Activated CD8-positive, alpha-beta memory T cell treated with anti-CD3 and anti-CD28 coated beads for 1 hour (primary cell): ENCODE results near the gene SOS1.

ENCODE experiments used
- DNase-seq, 2 donors: peaks; one replicate each; pipeline ENCODE4 v3.0.0-alpha.2; 2020; ENCODE audit warnings: low read depth in 1 of 2; ENCODE audit errors: extremely low read depth in 1 of 2

SOS1 gene

DNA sequence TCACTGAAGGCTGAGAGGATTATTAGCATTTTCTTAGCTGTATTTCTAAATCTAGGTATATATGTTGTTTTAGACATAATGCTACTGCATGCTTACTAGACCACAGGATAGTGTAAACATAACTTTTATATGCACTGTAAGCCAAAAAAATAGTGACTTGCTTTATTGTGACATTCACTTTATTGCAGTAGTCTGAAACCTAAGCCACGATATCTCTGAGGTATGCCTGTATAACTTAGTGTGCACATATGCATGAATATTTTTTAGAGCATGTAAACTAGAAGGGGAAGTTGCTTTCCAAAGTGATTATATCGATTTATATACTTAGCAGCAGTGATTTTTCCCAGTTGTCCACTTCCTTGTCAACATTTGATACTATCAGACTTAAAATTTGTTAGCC lies 81.8 kb downstream of the SOS1 start:
- no peak for DNase-seq

- no peak for DNase-seq
Observed at GRCh38 chr2:39033980-39034379, 86.9 kb downstream of the SOS1 start.

DNA sequence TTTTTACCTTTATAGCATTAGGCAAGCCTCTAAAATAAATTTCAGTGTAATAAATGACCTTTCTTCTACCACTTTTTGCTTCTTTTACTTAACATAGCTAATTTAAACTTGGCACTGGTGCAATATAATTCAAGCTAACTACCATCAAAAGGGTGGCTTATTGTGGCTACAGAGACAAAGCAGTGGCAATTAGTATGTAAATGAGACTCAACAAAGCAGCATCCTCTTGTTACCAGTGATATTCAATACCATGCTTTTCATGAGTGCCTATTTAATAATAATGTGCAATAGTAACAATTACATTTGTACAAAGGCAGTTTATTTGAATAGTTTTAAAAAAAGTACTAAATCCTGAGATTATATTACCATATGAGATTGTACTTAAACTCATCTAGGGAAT lies 93.4 kb downstream of the SOS1 start:
- no peak for DNase-seq

GRCh38 chr2:39024833-39025232 lies 96.0 kb downstream of the SOS1 start:
- DNase-seq = no peak

- DNase-seq = no peak
Observed at GRCh38 chr2:39023649-39024048, 97.2 kb downstream of the SOS1 start.

GRCh38 chr2:39022642-39023235 lies 98.1 kb downstream of the SOS1 start:
- no peak for DNase-seq

DNA sequence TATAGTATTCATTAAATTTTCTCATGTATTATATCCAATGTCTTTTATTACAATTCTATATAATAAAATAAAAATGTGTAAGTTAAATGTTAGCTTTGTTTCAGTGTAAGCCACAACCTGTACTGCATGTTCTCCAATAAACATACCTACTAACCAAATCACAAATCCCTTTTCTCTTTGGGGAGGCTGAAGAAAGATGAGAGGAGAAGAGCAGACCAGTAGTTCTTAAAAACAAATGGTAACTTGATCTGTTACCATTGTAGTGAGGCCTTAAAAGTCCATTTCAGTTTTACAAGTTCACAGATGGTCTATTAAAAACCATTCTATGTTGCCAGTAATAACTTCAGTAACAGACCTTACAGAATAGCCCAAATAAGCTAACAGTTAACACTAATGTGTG lies 100.5 kb downstream of the SOS1 start:
- no peak for DNase-seq

- DNase-seq = no peak
Observed at GRCh38 chr2:39018638-39019037, 102.2 kb downstream of the SOS1 start.

DNA sequence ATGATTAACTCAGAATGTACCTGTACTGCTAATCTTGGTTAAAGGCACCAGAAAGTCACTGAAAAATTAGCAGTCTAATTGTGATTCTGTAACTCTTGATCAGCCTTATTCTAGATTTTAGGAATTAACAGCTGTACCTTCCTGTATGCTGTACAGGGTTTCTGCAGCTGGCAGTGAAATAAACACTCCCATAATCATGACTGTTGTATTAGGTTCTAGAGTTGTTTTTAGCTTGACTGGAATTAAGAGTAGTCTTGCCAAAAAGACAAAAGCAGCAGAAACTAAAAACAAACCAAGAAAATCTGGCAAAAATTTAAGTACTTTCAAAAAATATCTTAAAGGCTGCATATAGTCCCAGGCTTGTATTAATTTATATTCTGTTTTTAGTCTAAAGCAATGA lies 103.5 kb downstream of the SOS1 start:
- no peak for DNase-seq

- DNase-seq = no peak
Observed at GRCh38 chr2:39015424-39015823, 105.4 kb downstream of the SOS1 start.

GRCh38 chr2:39013871-39014270 lies 107.0 kb downstream of the SOS1 start:
- no peak for DNase-seq

DNA sequence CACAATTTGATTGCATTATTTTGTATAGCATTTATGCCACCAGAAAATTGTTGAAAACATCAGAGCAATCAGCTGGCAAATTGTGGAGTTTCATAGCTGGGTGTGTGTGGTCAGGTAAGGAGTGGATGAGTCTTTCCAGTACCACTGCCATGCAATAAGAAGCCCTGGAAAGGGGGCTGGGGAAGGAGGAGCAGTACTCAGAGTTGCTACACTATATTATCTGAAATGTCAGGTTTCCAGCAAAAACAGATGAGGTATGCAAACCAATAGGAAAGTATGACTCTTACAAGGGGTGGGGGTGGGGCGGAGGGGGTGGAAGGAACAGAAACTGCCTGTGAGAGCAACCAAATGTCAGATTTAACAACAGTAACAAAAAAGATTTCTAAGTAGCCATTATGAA lies 112.2 kb downstream of the SOS1 start:
- no peak for DNase-seq

DNA sequence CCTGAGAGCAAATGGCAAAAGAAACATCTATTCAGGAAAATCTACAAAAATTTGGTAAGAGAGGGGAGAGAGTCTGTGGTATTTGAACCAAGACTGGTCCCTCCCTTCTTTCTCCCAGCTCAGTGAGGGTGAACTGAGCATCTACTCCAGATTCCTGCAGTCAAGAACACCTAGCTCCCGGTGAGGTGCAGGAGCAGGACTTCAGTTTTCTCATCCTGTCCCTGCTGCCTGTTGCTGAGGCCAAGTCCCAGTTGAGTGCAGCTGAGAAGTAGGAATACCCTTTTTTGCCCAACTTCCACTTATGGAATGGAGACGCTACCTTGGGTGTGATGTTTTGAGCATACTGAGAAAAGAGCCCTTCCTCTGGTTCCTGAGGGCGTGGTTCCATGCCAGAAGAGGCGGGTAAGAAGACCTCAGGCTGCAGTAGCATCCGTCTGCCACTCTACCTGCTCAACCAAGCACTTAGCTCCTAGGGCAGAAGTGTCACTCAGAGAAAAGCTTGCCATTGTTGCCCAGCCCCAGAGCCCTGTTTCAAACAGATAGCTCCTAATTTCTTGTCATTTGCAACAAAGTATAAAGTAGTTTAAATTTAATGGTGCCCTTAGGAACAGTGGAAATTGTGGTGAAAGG lies 112.9 kb downstream of the SOS1 start:
- no peak for DNase-seq

- no peak for DNase-seq
Observed at GRCh38 chr2:39000552-39000951, 120.3 kb downstream of the SOS1 start.

DNA sequence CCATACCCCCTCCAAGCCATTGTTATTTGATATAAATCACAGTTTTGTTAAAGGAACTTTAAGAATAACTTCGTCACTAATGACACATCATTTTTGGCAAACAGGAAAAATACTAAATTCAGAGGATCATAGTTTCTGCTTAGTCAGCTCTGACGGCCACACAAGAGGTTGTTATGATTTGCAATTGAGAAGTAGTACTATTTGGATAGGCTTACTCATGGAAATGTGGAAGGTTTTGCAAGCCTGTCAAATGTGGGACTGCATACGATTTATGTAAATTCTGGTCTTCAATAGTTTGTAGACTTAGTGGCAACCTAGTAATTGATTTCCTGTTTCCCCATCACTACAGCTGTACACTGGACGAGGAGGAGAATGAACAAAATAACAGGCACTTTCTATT lies 123.1 kb downstream of the SOS1 start:
- no peak for DNase-seq

DNA sequence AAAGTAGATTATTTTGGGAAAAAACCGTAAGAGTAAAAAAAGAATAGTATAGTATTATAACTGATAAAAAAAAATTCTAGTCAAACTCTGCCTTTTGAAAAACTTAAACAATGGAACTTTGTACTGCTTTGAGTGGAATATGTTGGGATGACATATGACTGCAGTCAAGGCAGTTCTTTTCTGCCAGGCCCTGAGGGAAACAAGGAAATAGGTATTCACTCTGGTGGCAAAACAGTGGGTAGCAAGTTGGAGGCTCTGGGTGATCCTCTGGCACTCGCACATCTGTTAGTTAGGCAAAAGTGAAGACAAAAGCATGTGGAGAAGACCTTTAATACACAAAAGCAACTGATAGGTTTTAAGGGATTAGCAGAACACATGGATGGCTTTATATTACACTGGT lies 129.0 kb downstream of the SOS1 start:
- DNase-seq = no peak

- no peak for DNase-seq
Observed at GRCh38 chr2:38988716-38989115, 132.1 kb downstream of the SOS1 start.

- no peak for DNase-seq
Observed at GRCh38 chr2:38982498-38982897, 138.4 kb downstream of the SOS1 start.

GRCh38 chr2:38981670-38982357 lies 139.0 kb downstream of the SOS1 start:
- no peak for DNase-seq

- DNase-seq = no peak
Observed at GRCh38 chr2:38981003-38981669, 139.7 kb downstream of the SOS1 start.

DNA sequence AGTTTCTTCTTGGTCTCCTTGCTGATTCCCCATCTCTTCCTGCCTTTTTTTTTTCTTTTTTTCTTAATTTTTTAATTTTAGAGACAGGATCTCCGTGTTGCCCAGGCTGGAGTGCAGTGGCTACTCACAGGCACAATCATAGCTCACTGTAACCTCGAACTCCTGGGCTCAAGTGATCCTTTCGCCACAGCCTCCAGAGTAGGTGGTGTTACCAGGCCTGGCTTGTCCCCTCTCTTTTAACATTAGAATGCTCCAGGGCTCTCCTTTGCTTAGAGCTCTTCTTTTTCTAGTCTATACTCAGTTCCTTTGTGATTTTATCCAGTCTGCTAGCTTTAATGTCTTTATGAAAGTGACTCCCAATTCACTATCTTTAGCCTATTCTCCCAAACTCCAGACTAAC lies 141.9 kb downstream of the SOS1 start:
- DNase-seq = no peak

- no peak for DNase-seq
Observed at GRCh38 chr2:38978296-38978903, 142.5 kb downstream of the SOS1 start.
